ENCODE measurements around the gene CFAP97D1. TPM values are rescaled to one million over a fixed set of nuclear protein-coding genes. Genes with fewer than 3 reads are reported as not detected.

Gene CFAP97D1
- polyA plus RNA-seq, 1 experiment: 0.02 TPM

- ChIA-PET CTCF (no interaction called here), POLR2A (no interaction called here)
- Histone ChIP-seq H3K27ac (ENCODE audit: low read depth, low read length) (no peak overlapping the region), H3K27me3 (ENCODE audit: control insufficient read depth, insufficient read depth, low read length) (no peaks in the 10 kb centered on the region), H3K9me3 (ENCODE audit: control insufficient read depth, insufficient read depth, low read length) (no peaks in the 10 kb centered on the region), H3K4me3 (ENCODE audit: low read depth, low read length) (no peak overlapping the region)
- no peak for DNase-seq (ENCODE audit: low read depth, low spot score)
- TF ChIP-seq, protein P1, sequence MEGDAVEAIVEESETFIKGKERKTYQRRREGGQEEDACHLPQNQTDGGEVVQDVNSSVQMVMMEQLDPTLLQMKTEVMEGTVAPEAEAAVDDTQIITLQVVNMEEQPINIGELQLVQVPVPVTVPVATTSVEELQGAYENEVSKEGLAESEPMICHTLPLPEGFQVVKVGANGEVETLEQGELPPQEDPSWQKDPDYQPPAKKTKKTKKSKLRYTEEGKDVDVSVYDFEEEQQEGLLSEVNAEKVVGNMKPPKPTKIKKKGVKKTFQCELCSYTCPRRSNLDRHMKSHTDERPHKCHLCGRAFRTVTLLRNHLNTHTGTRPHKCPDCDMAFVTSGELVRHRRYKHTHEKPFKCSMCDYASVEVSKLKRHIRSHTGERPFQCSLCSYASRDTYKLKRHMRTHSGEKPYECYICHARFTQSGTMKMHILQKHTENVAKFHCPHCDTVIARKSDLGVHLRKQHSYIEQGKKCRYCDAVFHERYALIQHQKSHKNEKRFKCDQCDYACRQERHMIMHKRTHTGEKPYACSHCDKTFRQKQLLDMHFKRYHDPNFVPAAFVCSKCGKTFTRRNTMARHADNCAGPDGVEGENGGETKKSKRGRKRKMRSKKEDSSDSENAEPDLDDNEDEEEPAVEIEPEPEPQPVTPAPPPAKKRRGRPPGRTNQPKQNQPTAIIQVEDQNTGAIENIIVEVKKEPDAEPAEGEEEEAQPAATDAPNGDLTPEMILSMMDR (IDR thresholded peaks at IDR 0.05; ENCODE audit: low read depth, low read length): no peak
Observed at GRCh38 chr17:43814714-43815113, 34.5 kb downstream of the CFAP97D1 start.

- Histone ChIP-seq H3K27ac (ENCODE audit: low read depth, low read length) (no peak overlapping the region), H3K9me3 (ENCODE audit: control insufficient read depth, insufficient read depth, low read length) (no peaks in the 10 kb centered on the region), H3K4me3 (ENCODE audit: low read depth, low read length) (no peak overlapping the region), H3K27me3 (ENCODE audit: control insufficient read depth, insufficient read depth, low read length) (no peaks in the 10 kb centered on the region)
- ChIA-PET POLR2A (no interaction called here), CTCF (no interaction called here)
- no peak for DNase-seq (ENCODE audit: low read depth, low spot score)
- TF ChIP-seq, protein P1 (IDR thresholded peaks at IDR 0.05; ENCODE audit: low read depth, low read length): no peak
Observed at GRCh38 chr17:43816336-43817320, 36.4 kb downstream of the CFAP97D1 start.

GRCh38 chr17:43817826-43818225 lies 37.6 kb downstream of the CFAP97D1 start:
- DNase-seq (ENCODE audit: low read depth, low spot score): no peak
- no peak overlapping the region for H3K27ac ChIP-seq (ENCODE audit: low read depth, low read length)
- POLR2A ChIA-PET: interaction anchor here (0.6 to 0.7 kb wide), 3 partner anchors 39 to 293 kb away, joined by 3 to 4 read pairs (median 4); partner anchors contain the start of gene DUSP3
- TF ChIP-seq, protein P1 (IDR thresholded peaks at IDR 0.05; ENCODE audit: low read depth, low read length): no peak
- CTCF ChIA-PET: no interaction called here
- no peak overlapping the region for H3K4me3 ChIP-seq (ENCODE audit: low read depth, low read length)
- H3K9me3 ChIP-seq (ENCODE audit: control insufficient read depth, insufficient read depth, low read length): no peaks in the 10 kb centered on the region
- no peaks in the 10 kb centered on the region for H3K27me3 ChIP-seq (ENCODE audit: control insufficient read depth, insufficient read depth, low read length)

DNA sequence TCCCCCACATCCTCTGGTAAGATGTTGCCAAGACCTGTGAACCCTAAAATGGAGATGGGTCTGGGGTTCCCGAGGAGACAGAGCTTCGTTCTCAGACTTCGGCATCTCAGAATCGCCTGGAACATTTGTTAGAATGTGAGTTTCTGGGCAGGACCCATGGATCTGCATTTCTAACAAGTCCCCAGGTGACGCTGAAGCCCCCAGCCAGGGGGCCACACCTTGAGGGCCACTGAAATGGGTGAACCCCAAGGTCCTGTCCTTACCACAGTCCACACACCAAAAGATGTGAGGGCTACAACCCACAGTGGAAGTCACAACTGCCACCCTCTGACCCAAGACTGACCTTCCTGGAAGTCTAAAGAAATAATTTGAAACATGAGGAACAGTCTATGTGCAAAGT lies 38.7 kb downstream of the CFAP97D1 start:
- Histone ChIP-seq H3K9me3 (ENCODE audit: control insufficient read depth, insufficient read depth, low read length) (no peaks in the 10 kb centered on the region), H3K27ac (ENCODE audit: low read depth, low read length) (no peak overlapping the region), H3K27me3 (ENCODE audit: control insufficient read depth, insufficient read depth, low read length) (no peaks in the 10 kb centered on the region), H3K4me3 (ENCODE audit: low read depth, low read length) (no peak overlapping the region)
- POLR2A ChIA-PET: interaction anchor here (0.6 kb wide), 1 partner anchor 12 kb away, joined by 3 read pairs; no protein-coding TSS in a partner anchor
- CTCF ChIA-PET: no interaction called here
- no peak for DNase-seq (ENCODE audit: low read depth, low spot score)
- TF ChIP-seq, protein P1 (IDR thresholded peaks at IDR 0.05; ENCODE audit: low read depth, low read length): no peak

- Histone ChIP-seq H3K9me3 (ENCODE audit: control insufficient read depth, insufficient read depth, low read length) (no peaks in the 10 kb centered on the region), H3K27me3 (ENCODE audit: control insufficient read depth, insufficient read depth, low read length) (no peaks in the 10 kb centered on the region), H3K27ac (ENCODE audit: low read depth, low read length) (no peak overlapping the region), H3K4me3 (ENCODE audit: low read depth, low read length) (no peak overlapping the region)
- no peak for DNase-seq (ENCODE audit: low read depth, low spot score)
- POLR2A ChIA-PET: no interaction called here
- TF ChIP-seq, protein P1 (IDR thresholded peaks at IDR 0.05; ENCODE audit: low read depth, low read length): no peak
- CTCF ChIA-PET: no interaction called here
Observed at GRCh38 chr17:43820759-43821158, 40.5 kb downstream of the CFAP97D1 start.
